ENCODE data around the gene SLITRK2. TPM values are rescaled to one million over a fixed set of nuclear protein-coding genes. Genes with fewer than 3 reads are reported as not detected.

The SLITRK2 gene

GRCh38 chrX:145865082-145865481, 47.5 kb downstream of the SLITRK2 start:
- H3K23ac ChIP-seq (ENCODE audit: low read length): no peak overlapping the region
- no peak overlapping the region for H2AK5ac ChIP-seq (ENCODE audit: low read length)
- H3K79me1 ChIP-seq (ENCODE audit: low read length): no peaks in the 10 kb centered on the region
- no peak overlapping the region for H3K4me3 ChIP-seq (ENCODE audit: low read length)
- DNase-seq: no peak
- H2BK5ac ChIP-seq (ENCODE audit: low read length): no peak overlapping the region
- no peak overlapping the region for H4K8ac ChIP-seq (ENCODE audit: low read depth, low read length)
- no peak overlapping the region for H3K56ac ChIP-seq (ENCODE audit: low read length)
- H2BK120ac ChIP-seq (ENCODE audit: low read depth, low read length): no peak overlapping the region
- H3K27ac ChIP-seq (ENCODE audit: low read depth, low read length): no peak overlapping the region
- no peaks in the 10 kb centered on the region for H3K36me3 ChIP-seq (ENCODE audit: control insufficient read depth, insufficient read depth, low read length)
- H3K79me2 ChIP-seq (ENCODE audit: control insufficient read depth, insufficient read depth, low read length): no peaks in the 10 kb centered on the region
- no CpG with 5 or more reads among the region's 4 CpGs for WGBS (ENCODE audit: extremely low coverage, insufficient coverage, low lambda C conversion rate)
- H3K4me1 ChIP-seq (ENCODE audit: control insufficient read depth, low read depth, low read length): no peaks in the 10 kb centered on the region
- no peak overlapping the region for H3K9ac ChIP-seq (ENCODE audit: low read length)
- no peak overlapping the region for H3K4me2 ChIP-seq (ENCODE audit: low read length)
- H2BK15ac ChIP-seq (replicated peaks; ENCODE audit: low read depth): no peak overlapping the region
- no peak overlapping the region for H4K5ac ChIP-seq (ENCODE audit: low read length)
- H3K18ac ChIP-seq (ENCODE audit: low read length): no peak overlapping the region
- no peak overlapping the region for H3K4ac ChIP-seq (ENCODE audit: low read depth, low read length)
- H3K27me3 ChIP-seq (ENCODE audit: insufficient read depth, low read length, poor library complexity): no peaks in the 10 kb centered on the region

Small RNA genes within 50 kb of the gene (small RNA-seq; reads per million reads assigned to genes)
- not detected for gene AL109653.1 (ENCODE audit: insufficient read depth)
